ENCODE data around the gene SF3B1.

DNA sequence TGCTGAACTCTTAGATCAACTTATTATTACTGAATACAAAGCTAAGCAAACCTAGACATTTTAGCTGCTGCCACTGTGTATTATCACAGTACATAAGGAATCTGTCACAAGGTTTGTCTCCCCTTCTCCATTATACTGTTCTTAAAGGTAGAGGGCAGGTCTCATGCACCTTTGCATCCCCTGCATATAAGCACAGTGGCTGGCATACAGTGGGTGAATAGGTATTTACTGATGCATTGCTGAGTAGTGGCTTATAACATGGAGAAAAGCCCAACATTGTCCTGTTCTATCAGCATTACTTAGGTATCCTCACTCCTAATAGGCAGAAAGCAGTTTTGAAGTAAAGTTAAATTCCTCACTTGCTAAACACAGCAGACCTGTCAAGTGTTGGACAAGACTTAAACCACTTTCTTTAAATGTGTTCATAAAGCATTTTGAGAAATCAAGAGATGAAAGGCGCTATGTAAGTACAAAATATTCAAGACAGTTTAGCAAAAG, 43.6 kb downstream of the SF3B1 start:
- TF ChIP-seq POLR2AphosphoS5 (IDR thresholded peaks at IDR 0.05; ENCODE audit: low read depth, low read length) (no peak), TAF1 (IDR thresholded peaks at IDR 0.05; ENCODE audit: borderline replicate concordance, insufficient read depth, low read length) (no peak)
- TF ChIP-seq, protein P1, sequence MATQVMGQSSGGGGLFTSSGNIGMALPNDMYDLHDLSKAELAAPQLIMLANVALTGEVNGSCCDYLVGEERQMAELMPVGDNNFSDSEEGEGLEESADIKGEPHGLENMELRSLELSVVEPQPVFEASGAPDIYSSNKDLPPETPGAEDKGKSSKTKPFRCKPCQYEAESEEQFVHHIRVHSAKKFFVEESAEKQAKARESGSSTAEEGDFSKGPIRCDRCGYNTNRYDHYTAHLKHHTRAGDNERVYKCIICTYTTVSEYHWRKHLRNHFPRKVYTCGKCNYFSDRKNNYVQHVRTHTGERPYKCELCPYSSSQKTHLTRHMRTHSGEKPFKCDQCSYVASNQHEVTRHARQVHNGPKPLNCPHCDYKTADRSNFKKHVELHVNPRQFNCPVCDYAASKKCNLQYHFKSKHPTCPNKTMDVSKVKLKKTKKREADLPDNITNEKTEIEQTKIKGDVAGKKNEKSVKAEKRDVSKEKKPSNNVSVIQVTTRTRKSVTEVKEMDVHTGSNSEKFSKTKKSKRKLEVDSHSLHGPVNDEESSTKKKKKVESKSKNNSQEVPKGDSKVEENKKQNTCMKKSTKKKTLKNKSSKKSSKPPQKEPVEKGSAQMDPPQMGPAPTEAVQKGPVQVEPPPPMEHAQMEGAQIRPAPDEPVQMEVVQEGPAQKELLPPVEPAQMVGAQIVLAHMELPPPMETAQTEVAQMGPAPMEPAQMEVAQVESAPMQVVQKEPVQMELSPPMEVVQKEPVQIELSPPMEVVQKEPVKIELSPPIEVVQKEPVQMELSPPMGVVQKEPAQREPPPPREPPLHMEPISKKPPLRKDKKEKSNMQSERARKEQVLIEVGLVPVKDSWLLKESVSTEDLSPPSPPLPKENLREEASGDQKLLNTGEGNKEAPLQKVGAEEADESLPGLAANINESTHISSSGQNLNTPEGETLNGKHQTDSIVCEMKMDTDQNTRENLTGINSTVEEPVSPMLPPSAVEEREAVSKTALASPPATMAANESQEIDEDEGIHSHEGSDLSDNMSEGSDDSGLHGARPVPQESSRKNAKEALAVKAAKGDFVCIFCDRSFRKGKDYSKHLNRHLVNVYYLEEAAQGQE (IDR thresholded peaks at IDR 0.05; ENCODE audit: insufficient read depth in 1 of 2, low read depth in 2 of 2, low read length in 2 of 2), result no peak
